DMS53 treated with DMSO at 0.1 percent for 48 hours (cell line): ENCODE data around the gene OOSP4A.
"Not testable (repeated sequence)": the region's sequence is repeated elsewhere in the genome, so short reads cannot be mapped to it uniquely, and the experiment has no call there.

Experiments
- DNase-seq: peaks from one replicate; lab custom pipeline; 2025; ENCODE audit not compliant: unreplicated experiment; lab: John Stamatoyannopoulos, UW

Gene OOSP4A

GRCh38 chr11:59973097-59973496 is 9.3 kb downstream of the OOSP4A start:
- DNase-seq, result no peak

- DNase-seq, result no peak
These were observed 17.4 kb downstream of the OOSP4A start for GRCh38 chr11:59981106-59981770.

GRCh38 chr11:59982037-59982436 is 18.2 kb downstream of the OOSP4A start:
- not testable (repeated sequence) for DNase-seq

GRCh38 chr11:59983212-59983611 is 19.4 kb downstream of the OOSP4A start:
- no peak for DNase-seq

GRCh38 chr11:59984368-59984767 is 20.5 kb downstream of the OOSP4A start:
- DNase-seq, result no peak

- DNase-seq, result no peak
These were observed 26.6 kb downstream of the OOSP4A start for GRCh38 chr11:59990421-59990820.

GRCh38 chr11:59992425-59992824 is 28.6 kb downstream of the OOSP4A start:
- no peak for DNase-seq

GRCh38 chr11:59997800-59998199 is 34.0 kb downstream of the OOSP4A start:
- no peak for DNase-seq

GRCh38 chr11:59999691-60000090 is 35.9 kb downstream of the OOSP4A start:
- no peak for DNase-seq

GRCh38 chr11:60003729-60004128 is 39.9 kb downstream of the OOSP4A start:
- no peak for DNase-seq

- no peak for DNase-seq
These were observed 41.5 kb downstream of the OOSP4A start for GRCh38 chr11:60005360-60005759.

GRCh38 chr11:60016881-60017280 is 53.0 kb downstream of the OOSP4A start, which contains the start of gene OOSP4B:
TSS of gene OOSP4B (plus strand) at chr11:60017181.
- no peak for DNase-seq

- no peak for DNase-seq
These were observed 54.2 kb downstream of the OOSP4A start for GRCh38 chr11:60018058-60018457.
